ENCODE measurements around the gene SMIM32.

The SMIM32 gene

GRCh38 chr5:136195971-136196820 is 3.2 kb upstream of the SMIM32 start:
- no peak overlapping the region for H3K27ac ChIP-seq (replicated peaks)
- TF ChIP-seq REST (IDR thresholded peaks at IDR 0.05; ENCODE audit: insufficient replicate concordance, low read depth) (no peak), GABPA (IDR thresholded peaks at IDR 0.05; ENCODE audit: low read depth) (no peak)
- no peak for DNase-seq (ENCODE audit: low read depth in 1 of 2, low spot score in 1 of 2)
- H3K27me3 ChIP-seq (ENCODE audit: insufficient read depth, poor library complexity, severe bottlenecking) = peaks cover 3% of the 10 kb centered on the region
- no peak overlapping the region for H3K4me3 ChIP-seq (replicated peaks; ENCODE audit: insufficient read depth, low read length)

- Histone ChIP-seq H3K27ac (replicated peaks) (no peak overlapping the region), H3K4me3 (replicated peaks; ENCODE audit: insufficient read depth, low read length) (no peak overlapping the region), H3K27me3 (ENCODE audit: insufficient read depth, poor library complexity, severe bottlenecking) (peaks cover 3% of the 10 kb centered on the region)
- TF ChIP-seq GABPA (IDR thresholded peaks at IDR 0.05; ENCODE audit: low read depth) = no peak
- no peak for TF ChIP-seq POLR2AphosphoS5 (IDR thresholded peaks at IDR 0.05; ENCODE audit: low read depth)
- no peak for TF ChIP-seq SPI1 (IDR thresholded peaks at IDR 0.05; ENCODE audit: borderline replicate concordance, low read depth)
- DNase-seq (ENCODE audit: low read depth in 1 of 2, low spot score in 1 of 2) = no peak
Measured at GRCh38 chr5:136194576-136194975, 1.6 kb upstream of the SMIM32 start.

- Histone ChIP-seq H3K27me3 (ENCODE audit: insufficient read depth, poor library complexity, severe bottlenecking) (peaks cover 3% of the 10 kb centered on the region), H3K4me3 (replicated peaks; ENCODE audit: insufficient read depth, low read length) (no peak overlapping the region), H3K27ac (replicated peaks) (no peak overlapping the region)
- no peak for TF ChIP-seq REST (IDR thresholded peaks at IDR 0.05; ENCODE audit: insufficient replicate concordance, low read depth)
- TF ChIP-seq GABPA (IDR thresholded peaks at IDR 0.05; ENCODE audit: low read depth) = no peak
- no peak for TF ChIP-seq POLR2AphosphoS5 (IDR thresholded peaks at IDR 0.05; ENCODE audit: low read depth)
- TF ChIP-seq CTCF (IDR thresholded peaks at IDR 0.05; ENCODE audit: insufficient read depth, low read length) = no peak
- TF ChIP-seq SPI1 (IDR thresholded peaks at IDR 0.05; ENCODE audit: borderline replicate concordance, low read depth) = no peak
- no peak for DNase-seq (ENCODE audit: low read depth in 1 of 2, low spot score in 1 of 2)
Measured at GRCh38 chr5:136193322-136193935, 467 bp upstream of the SMIM32 start.

GRCh38 chr5:136192015-136192525 is 892 bp downstream of the SMIM32 start:
- Histone ChIP-seq H3K4me3 (replicated peaks; ENCODE audit: insufficient read depth, low read length) (no peak overlapping the region), H3K27ac (replicated peaks) (no peak overlapping the region), H3K27me3 (ENCODE audit: insufficient read depth, poor library complexity, severe bottlenecking) (peaks cover 3% of the 10 kb centered on the region)
- DNase-seq (ENCODE audit: low read depth in 1 of 2, low spot score in 1 of 2) = no peak
- TF ChIP-seq REST (IDR thresholded peaks at IDR 0.05; ENCODE audit: insufficient replicate concordance, low read depth) = no peak
- no peak for TF ChIP-seq POLR2AphosphoS5 (IDR thresholded peaks at IDR 0.05; ENCODE audit: low read depth)
- no peak for TF ChIP-seq GABPA (IDR thresholded peaks at IDR 0.05; ENCODE audit: low read depth)
- no peak for TF ChIP-seq CTCF (IDR thresholded peaks at IDR 0.05; ENCODE audit: insufficient read depth, low read length)
- TF ChIP-seq SPI1 (IDR thresholded peaks at IDR 0.05; ENCODE audit: borderline replicate concordance, low read depth) = no peak
